Pancreas (tissue), 10 donors: ENCODE data around the gene ERBB4. TPM values are rescaled to one million over a fixed set of nuclear protein-coding genes. Genes with fewer than 3 reads are reported as not detected.
A peak's percentile ranks its signal among the peaks of the same experiment; 100 is the strongest.

Experiments used
- ATAC-seq, 4 donors: fragments of 200-7000 bp; cut with Tn5 transposase; one replicate each; pipeline versions ENCODE4 v1.8.0 to v1.9.1; 2020; ENCODE audit warnings: mild to moderate bottlenecking in 4 of 4, moderate library complexity in 4 of 4
- DNase-seq, 6 donors: peaks; one replicate each; pipeline ENCODE4 v3.0.0-alpha.2; 2020
- FAIRE-seq: peaks from 2 replicates; lab custom pipeline; 2012; peaks lifted over from hg19 to GRCh38; lab: Jason Lieb, UNC
- H3K27ac ChIP-seq, 4 donors: fragments of 200-600 bp; sonication (generic); 1 replicate in 3 of 4; 2 replicates in 1 of 4; pipeline versions ENCODE4 v1.5.0 to v1.8.0; 2020
- H3K27me3 ChIP-seq, 4 donors: fragments of 200-600 bp; one replicate each; pipeline ENCODE4 v1.8.0; 2021
- H3K36me3 ChIP-seq, 3 donors: fragments of 200-600 bp; sonication (generic) in 1 of 3; one replicate each; pipeline versions ENCODE4 v1.5.0 to v1.8.0; 2020 to 2021
- H3K4me1 ChIP-seq, 3 donors: fragments of 200-600 bp; one replicate each; pipeline ENCODE4 v1.8.0; 2021
- H3K4me3 ChIP-seq, 4 donors: fragments of 200-600 bp; sonication (generic) in 2 of 4; one replicate each; pipeline versions ENCODE4 v1.5.0 to v1.8.0; 2020 to 2021
- H3K9me3 ChIP-seq, 4 donors: fragments of 200-600 bp; one replicate each; pipeline ENCODE4 v1.8.0; 2021
- CTCF ChIP-seq, 4 donors: fragments of 200-600 bp; sonication (generic) in 3 of 4; IDR thresholded peaks; one replicate each; pipeline versions ENCODE4 v1.5.0 to v1.8.0; 2021; ENCODE audit warnings: antibody characterized with exemption in 4 of 4
- WGBS, 2 donors: extraction: QIAGEN DNeasy Blood & Tissue Kit; methylation state at CpG; one replicate each; pipeline ENCODE4 v1.1.7; 2013; 5-methylcytosine and 5-hydroxymethylcytosine counted together
- intact Hi-C, 3 donors: fragments of 100-400 bp; cut with DNase I; formaldehyde crosslinking; loops; one replicate each; pipeline versions ENCODE4 v1.11.1 to v1.14.2; 2022
- polyA plus RNA-seq, 2 donors: library from polyadenylated mRNA; stranded (reverse); fragments of 200-250 nt; gene quantifications; one replicate each; pipeline ENCODE4 v1.2.3, GENCODE V29; 2013
- total RNA-seq, 6 donors: library from RNA; stranded (reverse); fragmentation: NEBNext Ultra II Directional in 4 of 6; extraction: Animal tissue kit (Norgen Biotek cat#: 25700) in 4 of 6; gene quantifications; one replicate each; pipeline versions ENCODE4 v1.2.1 to v1.2.4, GENCODE V29; 2021 to 2023
- donor health status: healthy with polysubstance abuse.
- donor health status: DM: no; HTN: no; CAD: no; lungs with moderate emphysema.
- donor health status: DM: no; HTN: no; CAD: no.
- donor health status: control.
- donor health status: control.
- donor health status: Bipolar disorder and iron deficiency.
- donor health status: DM: yes; HTN: yes; CAD: no.
- donor health status: DM: no; HTN: no; CAD: no.
- donor health status: DM: no; HTN: no; CAD: no.
- donor health status: DM: yes; HTN: yes; CAD: no.

Gene ERBB4
- total and polyA plus RNA-seq, 8 donors, result 0.30 to 5.0 (median 3.3) TPM

DNA sequence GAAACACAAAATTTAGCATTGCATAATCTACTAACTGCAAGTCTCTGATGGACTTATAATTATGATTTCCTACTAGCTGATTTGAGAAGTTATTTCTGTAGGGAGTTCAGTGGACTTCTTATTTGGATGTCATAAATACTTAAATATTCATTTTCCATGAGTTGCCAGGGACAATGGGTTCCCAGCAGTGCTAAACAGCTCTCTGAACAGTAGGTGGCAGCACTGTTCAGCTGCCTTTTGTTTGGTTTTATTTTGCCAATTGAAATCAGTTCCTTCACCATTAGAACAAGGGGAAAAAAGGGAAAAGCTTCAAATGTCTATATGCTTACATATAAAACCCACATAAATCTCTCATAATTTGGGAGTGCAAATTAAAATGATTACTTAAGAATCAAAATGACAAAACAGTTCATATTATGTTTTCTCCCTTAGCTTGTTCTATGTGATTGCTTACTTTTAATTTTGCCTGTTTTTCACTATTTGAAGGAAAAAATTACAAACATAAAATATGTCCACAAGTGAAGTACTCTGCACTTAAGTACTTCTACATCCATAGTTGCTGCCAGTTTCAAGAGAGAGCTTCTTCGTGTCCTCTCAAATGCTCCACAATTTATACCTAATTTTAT lies 1083.3 kb downstream of the ERBB4 start:
- Histone ChIP-seq H3K27me3 (no peaks in the 10 kb centered on the region), H3K27ac (no peak overlapping the region), H3K4me3 (no peak overlapping the region), H3K9me3 (no peaks in the 10 kb centered on the region), H3K36me3 (no peaks in the 10 kb centered on the region), H3K4me1 (no peaks in the 10 kb centered on the region)
- intact Hi-C loops, result no loop called here
- peak; percentile 48 to 83 (median 82) for ATAC-seq
- FAIRE-seq, result peak; percentile 77
- TF ChIP-seq CTCF (IDR thresholded peaks at IDR 0.05), result peak; percentile 66 to 88 (median 80)
- peak in 3 of 6 donors; percentile 4 to 49 (median 22) for DNase-seq
- WGBS, 2 donors, result 82 to 98% methylated on average over 1 of the region's 1 CpG

GRCh38 chr2:211454679-211455078 lies 1083.9 kb downstream of the ERBB4 start:
- DNase-seq, result peak in 1 of 6 donors; percentile 7
- peak in 3 of 4 donors; percentile 46 to 69 (median 59) for ATAC-seq
- no peak for FAIRE-seq
- H3K27ac ChIP-seq, result no peak overlapping the region
- no peak overlapping the region for H3K4me3 ChIP-seq
- H3K9me3 ChIP-seq, result no peaks in the 10 kb centered on the region
- H3K4me1 ChIP-seq, result no peaks in the 10 kb centered on the region
- H3K36me3 ChIP-seq, result no peaks in the 10 kb centered on the region
- WGBS, 2 donors, result 7 to 13% methylated on average over 6 of the region's 6 CpGs
- intact Hi-C loops, result no loop called here
- TF ChIP-seq CTCF (IDR thresholded peaks at IDR 0.05), result no peak
- no peaks in the 10 kb centered on the region for H3K27me3 ChIP-seq

- H3K36me3 ChIP-seq, result no peaks in the 10 kb centered on the region
- FAIRE-seq (no peak), DNase-seq (no peak), ATAC-seq (no peak)
- H3K9me3 ChIP-seq, result no peaks in the 10 kb centered on the region
- no peaks in the 10 kb centered on the region for H3K4me1 ChIP-seq
- intact Hi-C loops, result no loop called here
- H3K4me3 ChIP-seq, result no peak overlapping the region
- 36 to 40% methylated on average over 6 of the region's 6 CpGs for WGBS, 2 donors
- no peak for TF ChIP-seq CTCF (IDR thresholded peaks at IDR 0.05)
- no peaks in the 10 kb centered on the region for H3K27me3 ChIP-seq
- H3K27ac ChIP-seq, result no peak overlapping the region
Measured at GRCh38 chr2:211453311-211453887, 1085.2 kb downstream of the ERBB4 start.

- no peak for FAIRE-seq
- H3K36me3 ChIP-seq, result no peaks in the 10 kb centered on the region
Measured at GRCh38 chr2:211451642-211452041, 1087.0 kb downstream of the ERBB4 start.

More at GRCh38 chr2:211451642-211452041, 1087.0 kb downstream of the ERBB4 start:
- DNase-seq (no peak), ATAC-seq (no peak)
- intact Hi-C loops, result no loop called here
- Histone ChIP-seq H3K27me3 (no peaks in the 10 kb centered on the region), H3K27ac (no peak overlapping the region), H3K4me1 (no peaks in the 10 kb centered on the region), H3K9me3 (no peaks in the 10 kb centered on the region), H3K4me3 (no peak overlapping the region)
- TF ChIP-seq CTCF (IDR thresholded peaks at IDR 0.05), result no peak
- WGBS, 2 donors, result 78 to 89% methylated on average over 2 of the region's 2 CpGs
